ELF-1 (cell line): ENCODE measurements around the gene TXNDC8.
"Not testable (repeated sequence)": the region's sequence is repeated elsewhere in the genome, so short reads cannot be mapped to it uniquely, and the experiment has no call there.

Source experiments
- DNase-seq: peaks from one replicate; pipeline ENCODE4 v3.0.0-alpha.2; 2016; ENCODE audit warnings: low read depth, low spot score

TXNDC8 gene

GRCh38 chr9:110327716-110328115 is 9.9 kb downstream of the TXNDC8 start:
- DNase-seq, result no peak

- no peak for DNase-seq
These were observed 13.8 kb downstream of the TXNDC8 start for GRCh38 chr9:110323818-110324217.

GRCh38 chr9:110320651-110321445 is 16.8 kb downstream of the TXNDC8 start:
- DNase-seq, result no peak

GRCh38 chr9:110319781-110320492 is 17.7 kb downstream of the TXNDC8 start:
- no peak for DNase-seq

- DNase-seq, result no peak
These were observed 19.8 kb downstream of the TXNDC8 start for GRCh38 chr9:110317911-110318310.

GRCh38 chr9:110316261-110317075 is 21.2 kb downstream of the TXNDC8 start:
- DNase-seq, result no peak

- DNase-seq, result not testable (repeated sequence)
These were observed 25.7 kb downstream of the TXNDC8 start for GRCh38 chr9:110311978-110312377.

- DNase-seq, result no peak
These were observed 28.0 kb downstream of the TXNDC8 start for GRCh38 chr9:110309681-110310080.

- no peak for DNase-seq
These were observed 29.0 kb downstream of the TXNDC8 start for GRCh38 chr9:110308633-110309038.

- DNase-seq, result no peak
These were observed 30.5 kb downstream of the TXNDC8 start for GRCh38 chr9:110307191-110307590.

- DNase-seq, result no peak
These were observed 34.5 kb downstream of the TXNDC8 start for GRCh38 chr9:110303133-110303532.

GRCh38 chr9:110298043-110298605 is 39.5 kb downstream of the TXNDC8 start:
- DNase-seq, result peak; percentile 3

- no peak for DNase-seq
These were observed 44.4 kb downstream of the TXNDC8 start for GRCh38 chr9:110293248-110293647.

GRCh38 chr9:110291921-110292557 is 45.6 kb downstream of the TXNDC8 start:
- peak; percentile 52 for DNase-seq

- DNase-seq, result no peak
These were observed 47.7 kb downstream of the TXNDC8 start for GRCh38 chr9:110290001-110290400.

GRCh38 chr9:110288503-110288902 is 49.2 kb downstream of the TXNDC8 start:
- no peak for DNase-seq

GRCh38 chr9:110287289-110287680 is 50.4 kb downstream of the TXNDC8 start:
- DNase-seq, result no peak

GRCh38 chr9:110284211-110284844 is 53.3 kb downstream of the TXNDC8 start:
- DNase-seq, result no peak

GRCh38 chr9:110283751-110284150 is 53.9 kb downstream of the TXNDC8 start:
- no peak for DNase-seq

- DNase-seq, result no peak
These were observed 55.0 kb downstream of the TXNDC8 start for GRCh38 chr9:110282739-110283081.
